Astrocyte (in vitro differentiated cells and primary cell): ENCODE data around the gene PTPRCAP. TPM values are rescaled to one million over a fixed set of nuclear protein-coding genes. Genes with fewer than 3 reads are reported as not detected.

ENCODE experiments used
- DNase-seq: peaks from one replicate; pipeline ENCODE4 v3.0.0-alpha.2; 2010; ENCODE audit warnings: low read depth
- FAIRE-seq: peaks from 2 replicates; lab custom pipeline; 2011; peaks lifted over from hg19 to GRCh38; lab: Jason Lieb, UNC
- H2AFZ ChIP-seq: 2 replicates; pipeline ENCODE4 v1.6.0; 2012; ENCODE audit warnings: low read depth, low read length, inconsistent platforms
- H3K27ac ChIP-seq: 2 replicates; pipeline ENCODE4 v1.5.1; 2011; ENCODE audit warnings: low read depth, low read length, inconsistent platforms
- H3K27me3 ChIP-seq: 2 replicates; pipeline ENCODE4 v1.6.0; 2011; ENCODE audit warnings: low read length, inconsistent platforms; ENCODE audit not compliant: insufficient read depth
- H3K36me3 ChIP-seq: 2 replicates; pipeline ENCODE4 v1.5.1; 2011; ENCODE audit warnings: low read length, inconsistent platforms; ENCODE audit not compliant: insufficient read depth
- H3K4me1 ChIP-seq: 2 replicates; pipeline ENCODE4 v1.5.1; 2011; ENCODE audit warnings: low read length, inconsistent platforms; ENCODE audit not compliant: insufficient read depth
- H3K4me2 ChIP-seq: 2 replicates; pipeline ENCODE4 v1.6.0; 2012; ENCODE audit warnings: low read length, inconsistent platforms
- H3K4me3 ChIP-seq: 2 replicates; pipeline ENCODE4 v1.5.1; 2011; ENCODE audit warnings: low read depth, mild to moderate bottlenecking, low read length, inconsistent platforms; ENCODE audit not compliant: insufficient read depth
- H3K79me2 ChIP-seq: 2 replicates; pipeline ENCODE4 v1.6.0; 2012; ENCODE audit warnings: mild to moderate bottlenecking, low read length, inconsistent platforms; ENCODE audit not compliant: insufficient read depth
- H3K9ac ChIP-seq: 2 replicates; pipeline ENCODE4 v1.6.0; 2012; ENCODE audit warnings: mild to moderate bottlenecking, low read length, inconsistent platforms
- H3K9me3 ChIP-seq: 2 replicates; pipeline ENCODE4 v1.5.1; 2012; ENCODE audit warnings: low read depth, mild to moderate bottlenecking, low read length, inconsistent platforms; ENCODE audit not compliant: insufficient read depth
- H4K20me1 ChIP-seq: 2 replicates; pipeline ENCODE4 v1.6.0; 2012; ENCODE audit warnings: low read length, inconsistent platforms; ENCODE audit not compliant: insufficient read depth
- H3K27ac Mint-ChIP-seq: one replicate; pipeline ENCODE4 v1.8.0; 2021; ENCODE audit warnings: mild to moderate bottlenecking, mixed read lengths; ENCODE audit not compliant: unreplicated experiment
- H3K27me3 Mint-ChIP-seq: one replicate; pipeline ENCODE4 v1.8.0; 2021; ENCODE audit warnings: low read depth, mixed read lengths; ENCODE audit not compliant: unreplicated experiment
- H3K36me3 Mint-ChIP-seq: one replicate; pipeline ENCODE4 v1.8.0; 2021; ENCODE audit warnings: low read depth, mixed read lengths; ENCODE audit not compliant: unreplicated experiment
- H3K4me1 Mint-ChIP-seq: one replicate; pipeline ENCODE4 v1.8.0; 2021; ENCODE audit warnings: low read depth, mixed read lengths; ENCODE audit not compliant: unreplicated experiment
- H3K4me3 Mint-ChIP-seq: one replicate; pipeline ENCODE4 v1.8.0; 2021; ENCODE audit warnings: mild to moderate bottlenecking, moderate library complexity, mixed read lengths; ENCODE audit not compliant: unreplicated experiment
- H3K9me3 Mint-ChIP-seq: one replicate; pipeline ENCODE4 v1.8.0; 2021; ENCODE audit warnings: mild to moderate bottlenecking, mixed read lengths; ENCODE audit not compliant: unreplicated experiment
- EZH2 ChIP-seq: IDR thresholded peaks from 2 replicates; pipeline ENCODE4 v1.6.1; 2012; ENCODE audit warnings: mild to moderate bottlenecking, low read length, inconsistent platforms; ENCODE audit not compliant: insufficient read depth
- total RNA-seq: library from RNA; stranded (reverse); gene quantifications from 2 replicates; pipeline ENCODE4 v1.2.1, GENCODE V29; 2021
- TF ChIP-seq, protein P1 (sequence below): IDR thresholded peaks from 2 replicates; pipeline ENCODE4 v1.5.1; 2011; ENCODE audit warnings: low read depth, mild to moderate bottlenecking, inconsistent platforms, low read length, moderate library complexity; ENCODE audit not compliant: insufficient read depth

The PTPRCAP gene
- total RNA-seq, 1 donor from 2014 or later: 1.7 TPM

GRCh38 chr11:67434395-67434881, 3.0 kb downstream of the PTPRCAP start:
- H3K27me3 ChIP-seq: no peaks in the 10 kb centered on the region
- Mint-ChIP-seq H3K27ac (no peak overlapping the region), H3K36me3 (peaks cover 8% of the 10 kb centered on the region), H3K4me1 (peaks cover 7% of the 10 kb centered on the region), H3K9me3 (no peaks in the 10 kb centered on the region), H3K27me3 (no peaks in the 10 kb centered on the region), H3K4me3 (no peak overlapping the region)
- H3K79me2 ChIP-seq: peaks cover 14% of the 10 kb centered on the region
- H3K27ac ChIP-seq: no peak overlapping the region
- H3K9ac ChIP-seq: no peak overlapping the region
- no peak overlapping the region for H3K4me3 ChIP-seq
- FAIRE-seq (no peak), DNase-seq (no peak)
- no peak overlapping the region for H2AFZ ChIP-seq
- H3K36me3 ChIP-seq: peaks cover 8% of the 10 kb centered on the region
- H3K4me2 ChIP-seq: no peak overlapping the region
- no peak for TF ChIP-seq EZH2
- H3K9me3 ChIP-seq: no peaks in the 10 kb centered on the region
- no peaks in the 10 kb centered on the region for H4K20me1 ChIP-seq
- peaks cover 17% of the 10 kb centered on the region for H3K4me1 ChIP-seq

GRCh38 chr11:67433536-67434394, 3.7 kb downstream of the PTPRCAP start:
- no peak overlapping the region for H2AFZ ChIP-seq
- H3K9me3 ChIP-seq: no peaks in the 10 kb centered on the region
- H3K27me3 Mint-ChIP-seq: no peaks in the 10 kb centered on the region
- H3K79me2 ChIP-seq: peaks cover 21% of the 10 kb centered on the region
- DNase-seq (no peak), FAIRE-seq (no peak)
- H3K27ac ChIP-seq: no peak overlapping the region
- no peak overlapping the region for H3K4me3 Mint-ChIP-seq
- H3K4me1 Mint-ChIP-seq: peaks cover 3% of the 10 kb centered on the region
- H3K9ac ChIP-seq: no peak overlapping the region
- peaks cover 8% of the 10 kb centered on the region for H3K36me3 ChIP-seq
- peaks cover 8% of the 10 kb centered on the region for H3K36me3 Mint-ChIP-seq
- H3K4me1 ChIP-seq: peaks cover 22% of the 10 kb centered on the region
- H3K9me3 Mint-ChIP-seq: no peaks in the 10 kb centered on the region
- H3K27ac Mint-ChIP-seq: no peak overlapping the region
- TF ChIP-seq, protein P1, sequence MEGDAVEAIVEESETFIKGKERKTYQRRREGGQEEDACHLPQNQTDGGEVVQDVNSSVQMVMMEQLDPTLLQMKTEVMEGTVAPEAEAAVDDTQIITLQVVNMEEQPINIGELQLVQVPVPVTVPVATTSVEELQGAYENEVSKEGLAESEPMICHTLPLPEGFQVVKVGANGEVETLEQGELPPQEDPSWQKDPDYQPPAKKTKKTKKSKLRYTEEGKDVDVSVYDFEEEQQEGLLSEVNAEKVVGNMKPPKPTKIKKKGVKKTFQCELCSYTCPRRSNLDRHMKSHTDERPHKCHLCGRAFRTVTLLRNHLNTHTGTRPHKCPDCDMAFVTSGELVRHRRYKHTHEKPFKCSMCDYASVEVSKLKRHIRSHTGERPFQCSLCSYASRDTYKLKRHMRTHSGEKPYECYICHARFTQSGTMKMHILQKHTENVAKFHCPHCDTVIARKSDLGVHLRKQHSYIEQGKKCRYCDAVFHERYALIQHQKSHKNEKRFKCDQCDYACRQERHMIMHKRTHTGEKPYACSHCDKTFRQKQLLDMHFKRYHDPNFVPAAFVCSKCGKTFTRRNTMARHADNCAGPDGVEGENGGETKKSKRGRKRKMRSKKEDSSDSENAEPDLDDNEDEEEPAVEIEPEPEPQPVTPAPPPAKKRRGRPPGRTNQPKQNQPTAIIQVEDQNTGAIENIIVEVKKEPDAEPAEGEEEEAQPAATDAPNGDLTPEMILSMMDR: no peak
- TF ChIP-seq EZH2: no peak
- H3K4me3 ChIP-seq: no peak overlapping the region
- peaks cover 3% of the 10 kb centered on the region for H4K20me1 ChIP-seq
- no peaks in the 10 kb centered on the region for H3K27me3 ChIP-seq
- H3K4me2 ChIP-seq: no peak overlapping the region

- no peaks in the 10 kb centered on the region for H3K9me3 ChIP-seq
- peaks cover 23% of the 10 kb centered on the region for H3K4me1 ChIP-seq
- H3K27me3 Mint-ChIP-seq: no peaks in the 10 kb centered on the region
- DNase-seq: no peak
- no peak overlapping the region for H3K4me2 ChIP-seq
- H3K9me3 Mint-ChIP-seq: no peaks in the 10 kb centered on the region
- H3K27me3 ChIP-seq: no peaks in the 10 kb centered on the region
- H3K4me3 Mint-ChIP-seq: no peak overlapping the region
- H2AFZ ChIP-seq: no peak overlapping the region
- no peak for FAIRE-seq
- H3K36me3 Mint-ChIP-seq: peaks cover 8% of the 10 kb centered on the region
- no peak overlapping the region for H3K27ac ChIP-seq
- H3K27ac Mint-ChIP-seq: no peak overlapping the region
- H4K20me1 ChIP-seq: peaks cover 3% of the 10 kb centered on the region
- H3K36me3 ChIP-seq: peaks cover 8% of the 10 kb centered on the region
- no peak overlapping the region for H3K9ac ChIP-seq
- TF ChIP-seq, protein P1: no peak
- TF ChIP-seq EZH2: no peak
- no peak overlapping the region for H3K4me3 ChIP-seq
- H3K4me1 Mint-ChIP-seq: peaks cover 2% of the 10 kb centered on the region
- peaks cover 26% of the 10 kb centered on the region for H3K79me2 ChIP-seq
Observed at GRCh38 chr11:67432655-67433349, 4.7 kb downstream of the PTPRCAP start.
